Tibial artery (tissue), 4 donors: ENCODE data around the gene NPIPB6.

Experiments
- DNase-seq, 2 donors: peaks; one replicate each; pipeline ENCODE4 v3.0.0-alpha.2; 2019
- H3K27ac ChIP-seq, 2 donors: fragments of 200-600 bp; sonication (generic) in 1 of 2; 1 replicate in 1 of 2; 2 replicates in 1 of 2; pipeline ENCODE4 v1.5.1; 2018 to 2019; ENCODE audit warnings: mild to moderate bottlenecking in 1 of 2
- H3K27me3 ChIP-seq, 2 donors: fragments of 200-600 bp; sonication (generic) in 1 of 2; one replicate each; pipeline versions ENCODE4 v1.5.1 to v1.6.0; 2016 to 2019
- H3K36me3 ChIP-seq, 3 donors: fragments of 200-600 bp; sonication (generic) in 2 of 3; one replicate each; pipeline ENCODE4 v1.5.1; 2016 to 2019; ENCODE audit warnings: mild to moderate bottlenecking in 2 of 3
- H3K4me1 ChIP-seq, 4 donors: fragments of 200-600 bp; sonication (generic) in 2 of 4; 1 replicate in 3 of 4; 2 replicates in 1 of 4; pipeline ENCODE4 v1.5.1; 2016 to 2019
- H3K4me3 ChIP-seq, 2 donors: fragments of 200-600 bp; sonication (generic) in 1 of 2; 1 replicate in 1 of 2; 2 replicates in 1 of 2; pipeline ENCODE4 v1.5.1; 2018 to 2019; ENCODE audit warnings: mild to moderate bottlenecking in 2 of 2
- H3K9me3 ChIP-seq, 3 donors: fragments of 200-600 bp; sonication (generic) in 1 of 3; one replicate each; pipeline ENCODE4 v1.5.1; 2016 to 2019
- intact Hi-C: fragments of 100-400 bp; cut with DNase I; formaldehyde crosslinking; loops from one replicate; pipeline ENCODE4 v1.15.0; 2023; ENCODE audit warnings: low total_unique reads
- TF ChIP-seq, protein P1 (sequence below), 2 experiments: fragments of 200-600 bp in 1 of 2; fragments of 450-650 bp in 1 of 2; IDR thresholded peaks; one replicate each; pipeline ENCODE4 v1.5.1; 2017 to 2019; ENCODE audit warnings: antibody characterized with exemption in 2 of 2, mild to moderate bottlenecking in 1 of 2, moderate library complexity in 1 of 2

Gene NPIPB6

DNA sequence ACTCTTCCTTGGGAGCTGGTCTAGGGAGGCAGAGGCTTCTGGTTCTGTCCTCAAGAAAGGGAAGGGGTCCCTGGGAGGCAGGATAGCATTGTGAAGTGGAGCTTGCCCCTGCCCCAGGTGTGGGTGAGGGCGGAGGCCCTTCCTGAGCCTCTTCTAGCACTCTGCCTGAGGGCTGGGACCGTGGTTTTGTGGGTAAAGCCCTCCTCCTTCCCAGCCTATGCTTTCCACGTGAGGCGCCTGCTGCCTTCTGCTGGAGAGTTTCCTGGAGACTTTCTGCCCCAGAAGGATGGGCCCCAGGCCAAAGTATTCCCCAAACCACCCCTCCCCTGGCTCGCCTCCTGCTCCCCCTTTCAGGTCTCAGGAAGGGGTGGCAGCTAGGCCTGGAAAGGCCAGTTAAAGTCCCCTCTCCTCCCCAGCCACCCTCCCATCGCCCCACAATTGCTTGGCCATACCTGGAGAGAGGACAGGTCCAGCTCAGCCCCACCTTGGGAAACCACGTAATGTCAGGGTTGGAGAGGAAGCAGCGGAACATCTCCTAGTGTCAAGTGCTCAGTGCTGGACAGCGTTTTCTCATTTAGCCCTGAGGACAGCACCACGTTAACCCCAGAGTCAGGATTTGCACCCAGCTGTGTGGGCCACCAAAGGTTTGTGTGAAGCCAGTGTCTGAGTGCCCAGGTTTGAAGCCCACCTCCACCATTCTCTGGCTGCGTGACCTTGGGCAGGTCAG, 65.4 kb downstream of the NPIPB6 start:
- TF ChIP-seq, protein P1, sequence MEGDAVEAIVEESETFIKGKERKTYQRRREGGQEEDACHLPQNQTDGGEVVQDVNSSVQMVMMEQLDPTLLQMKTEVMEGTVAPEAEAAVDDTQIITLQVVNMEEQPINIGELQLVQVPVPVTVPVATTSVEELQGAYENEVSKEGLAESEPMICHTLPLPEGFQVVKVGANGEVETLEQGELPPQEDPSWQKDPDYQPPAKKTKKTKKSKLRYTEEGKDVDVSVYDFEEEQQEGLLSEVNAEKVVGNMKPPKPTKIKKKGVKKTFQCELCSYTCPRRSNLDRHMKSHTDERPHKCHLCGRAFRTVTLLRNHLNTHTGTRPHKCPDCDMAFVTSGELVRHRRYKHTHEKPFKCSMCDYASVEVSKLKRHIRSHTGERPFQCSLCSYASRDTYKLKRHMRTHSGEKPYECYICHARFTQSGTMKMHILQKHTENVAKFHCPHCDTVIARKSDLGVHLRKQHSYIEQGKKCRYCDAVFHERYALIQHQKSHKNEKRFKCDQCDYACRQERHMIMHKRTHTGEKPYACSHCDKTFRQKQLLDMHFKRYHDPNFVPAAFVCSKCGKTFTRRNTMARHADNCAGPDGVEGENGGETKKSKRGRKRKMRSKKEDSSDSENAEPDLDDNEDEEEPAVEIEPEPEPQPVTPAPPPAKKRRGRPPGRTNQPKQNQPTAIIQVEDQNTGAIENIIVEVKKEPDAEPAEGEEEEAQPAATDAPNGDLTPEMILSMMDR (IDR thresholded peaks at IDR 0.05) = no peak
- H3K4me1 ChIP-seq = peaks cover 3 to 7% (median 7%) of the 10 kb centered on the region in 4 donors
- DNase-seq = no peak
- peaks cover 0 to 23% of the 10 kb centered on the region in 2 donors for H3K27me3 ChIP-seq
- no peaks in the 10 kb centered on the region for H3K9me3 ChIP-seq
- no peaks in the 10 kb centered on the region for H3K36me3 ChIP-seq
- intact Hi-C loops = no loop called here
- no peak overlapping the region for H3K27ac ChIP-seq
- no peak overlapping the region for H3K4me3 ChIP-seq

GRCh38 chr16:28297308-28297707, 66.0 kb downstream of the NPIPB6 start:
- no peak overlapping the region for H3K4me3 ChIP-seq
- no peaks in the 10 kb centered on the region for H3K36me3 ChIP-seq
- H3K9me3 ChIP-seq = no peaks in the 10 kb centered on the region
- H3K4me1 ChIP-seq = peaks cover 6 to 12% (median 12%) of the 10 kb centered on the region in 4 donors
- TF ChIP-seq, protein P1 (IDR thresholded peaks at IDR 0.05) = no peak
- intact Hi-C loops = no loop called here
- H3K27ac ChIP-seq = no peak overlapping the region
- no peak for DNase-seq
- H3K27me3 ChIP-seq = peaks cover 0 to 27% of the 10 kb centered on the region in 2 donors

- H3K27ac ChIP-seq = no peak overlapping the region
- intact Hi-C loops = no loop called here
- no peaks in the 10 kb centered on the region for H3K9me3 ChIP-seq
These were observed 68.0 kb downstream of the NPIPB6 start for GRCh38 chr16:28295276-28295675.

DNA sequence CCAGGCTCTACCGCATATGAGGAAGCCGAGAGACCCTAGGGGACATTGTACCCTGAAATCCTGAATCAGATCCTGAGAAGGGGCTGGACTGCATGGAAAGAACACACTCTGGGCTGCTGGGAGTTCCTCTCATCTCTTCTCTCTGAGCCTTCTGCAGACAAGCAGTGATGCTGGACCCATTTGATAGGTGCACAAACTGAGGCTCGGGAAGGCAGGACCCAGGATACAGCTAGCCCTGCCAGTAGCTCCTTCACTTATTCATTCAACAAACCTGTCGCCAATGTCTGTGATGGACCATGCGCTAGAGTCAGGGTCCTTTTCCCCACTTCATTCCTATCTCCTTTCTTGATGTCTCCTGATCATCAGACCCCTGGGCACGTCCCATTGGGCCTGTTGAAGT, 69.1 kb downstream of the NPIPB6 start:
- no peak for DNase-seq
- intact Hi-C loops = no loop called here
- Histone ChIP-seq H3K9me3 (no peaks in the 10 kb centered on the region), H3K27ac (no peak overlapping the region), H3K4me1 (peaks cover 6 to 16% (median 14%) of the 10 kb centered on the region in 4 donors), H3K4me3 (no peak overlapping the region), H3K27me3 (peaks cover 0 to 19% of the 10 kb centered on the region in 2 donors), H3K36me3 (no peaks in the 10 kb centered on the region)
- TF ChIP-seq, protein P1 (IDR thresholded peaks at IDR 0.05) = no peak

More at GRCh38 chr16:28295276-28295675, 68.0 kb downstream of the NPIPB6 start:
- DNase-seq = no peak
- Histone ChIP-seq H3K4me1 (peaks cover 6 to 16% (median 14%) of the 10 kb centered on the region in 4 donors), H3K4me3 (no peak overlapping the region), H3K27me3 (peaks cover 0 to 21% of the 10 kb centered on the region in 2 donors), H3K36me3 (no peaks in the 10 kb centered on the region)
- TF ChIP-seq, protein P1 (IDR thresholded peaks at IDR 0.05) = no peak

- intact Hi-C loops = no loop called here
- Histone ChIP-seq H3K36me3 (no peaks in the 10 kb centered on the region), H3K9me3 (no peaks in the 10 kb centered on the region), H3K4me3 (no peak overlapping the region), H3K27ac (no peak overlapping the region), H3K27me3 (peaks cover 0 to 24% of the 10 kb centered on the region in 2 donors), H3K4me1 (peaks cover 6 to 16% (median 14%) of the 10 kb centered on the region in 4 donors)
- TF ChIP-seq, protein P1 (IDR thresholded peaks at IDR 0.05) = no peak
- DNase-seq = no peak
These were observed 69.7 kb downstream of the NPIPB6 start for GRCh38 chr16:28293601-28293960.
